ENCODE data around the gene MGMT.

GRCh38 chr10:129442866-129443265 lies 24.2 kb upstream of the MGMT start:
- TF ChIP-seq CTCF (IDR thresholded peaks at IDR 0.05; ENCODE audit: borderline replicate concordance, extremely low read depth, low read length, poor library complexity, severe bottlenecking) (no peak), EZH2 (IDR thresholded peaks at IDR 0.05; ENCODE audit: borderline replicate concordance, low read depth, low read length, severe bottlenecking) (no peak)
